GM19193 (cell line): ENCODE results near the gene KRTAP5-8.
"Not testable (repeated sequence)": the region's sequence is repeated elsewhere in the genome, so short reads cannot be mapped to it uniquely, and the experiment has no call there.

Source experiments
- POLR2A ChIP-seq: IDR thresholded peaks from 4 replicates; pipeline ENCODE4 v1.6.1; 2011; ENCODE audit not compliant: insufficient read depth, insufficient read length; ENCODE audit errors: extremely low read depth

The KRTAP5-8 gene, protein sequence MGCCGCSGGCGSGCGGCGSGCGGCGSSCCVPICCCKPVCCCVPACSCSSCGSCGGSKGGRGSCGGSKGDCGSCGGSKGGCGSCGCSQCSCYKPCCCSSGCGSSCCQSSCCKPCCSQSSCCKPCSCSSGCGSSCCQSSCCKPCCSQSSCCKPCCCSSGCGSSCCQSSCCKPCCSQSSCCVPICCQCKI

GRCh38 chr11:71537977-71538665 lies at the start of gene KRTAP5-8:
Gene KRTAP5-8 (plus strand): TSS chr11:71538025. CDS start chr11:71538056, 31 bp downstream.
- TF ChIP-seq POLR2A = not testable (repeated sequence)

- no peak for TF ChIP-seq POLR2A
Observed at GRCh38 chr11:71488681-71489270, 49.0 kb upstream of the KRTAP5-8 start.

- TF ChIP-seq POLR2A = no peak
Observed at GRCh38 chr11:71489311-71490043, 48.3 kb upstream of the KRTAP5-8 start.

GRCh38 chr11:71490044-71490730 lies 47.6 kb upstream of the KRTAP5-8 start:
- TF ChIP-seq POLR2A = no peak

DNA sequence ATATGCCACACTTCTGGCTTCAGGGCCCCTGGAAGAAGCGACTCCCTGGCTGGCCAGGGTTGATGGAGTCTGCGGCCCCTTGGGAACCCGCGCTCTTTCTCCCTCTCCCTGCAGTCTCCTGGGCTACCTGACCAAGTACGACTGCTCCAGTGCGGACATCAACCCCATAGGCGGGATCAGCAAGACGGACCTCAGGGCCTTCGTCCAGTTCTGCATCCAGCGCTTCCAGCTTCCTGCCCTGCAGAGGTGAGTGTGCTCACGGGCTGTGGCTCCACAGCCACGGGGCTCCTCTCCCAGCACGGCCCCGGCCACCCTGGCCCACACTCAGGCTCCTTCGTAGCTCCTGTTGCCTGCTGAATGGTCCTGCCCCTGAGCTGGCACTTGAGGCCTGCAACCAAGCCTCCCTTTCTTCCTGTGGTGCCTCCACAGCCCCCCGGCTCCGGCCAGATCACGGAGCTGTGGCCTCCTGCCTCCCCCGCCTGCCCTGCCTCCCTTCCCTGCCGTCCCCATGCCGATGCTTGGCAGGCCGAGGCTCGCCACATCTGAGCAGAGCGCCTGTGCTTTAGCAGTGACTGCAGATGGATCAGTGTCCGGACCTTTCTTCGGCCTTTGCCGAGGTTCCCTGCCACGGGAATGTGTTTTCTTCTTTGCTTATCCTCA lies 47.0 kb upstream of the KRTAP5-8 start:
- no peak for TF ChIP-seq POLR2A

- no peak for TF ChIP-seq POLR2A
Observed at GRCh38 chr11:71491531-71491930, 46.3 kb upstream of the KRTAP5-8 start.

- no peak for TF ChIP-seq POLR2A
Observed at GRCh38 chr11:71491940-71492339, 45.9 kb upstream of the KRTAP5-8 start.

DNA sequence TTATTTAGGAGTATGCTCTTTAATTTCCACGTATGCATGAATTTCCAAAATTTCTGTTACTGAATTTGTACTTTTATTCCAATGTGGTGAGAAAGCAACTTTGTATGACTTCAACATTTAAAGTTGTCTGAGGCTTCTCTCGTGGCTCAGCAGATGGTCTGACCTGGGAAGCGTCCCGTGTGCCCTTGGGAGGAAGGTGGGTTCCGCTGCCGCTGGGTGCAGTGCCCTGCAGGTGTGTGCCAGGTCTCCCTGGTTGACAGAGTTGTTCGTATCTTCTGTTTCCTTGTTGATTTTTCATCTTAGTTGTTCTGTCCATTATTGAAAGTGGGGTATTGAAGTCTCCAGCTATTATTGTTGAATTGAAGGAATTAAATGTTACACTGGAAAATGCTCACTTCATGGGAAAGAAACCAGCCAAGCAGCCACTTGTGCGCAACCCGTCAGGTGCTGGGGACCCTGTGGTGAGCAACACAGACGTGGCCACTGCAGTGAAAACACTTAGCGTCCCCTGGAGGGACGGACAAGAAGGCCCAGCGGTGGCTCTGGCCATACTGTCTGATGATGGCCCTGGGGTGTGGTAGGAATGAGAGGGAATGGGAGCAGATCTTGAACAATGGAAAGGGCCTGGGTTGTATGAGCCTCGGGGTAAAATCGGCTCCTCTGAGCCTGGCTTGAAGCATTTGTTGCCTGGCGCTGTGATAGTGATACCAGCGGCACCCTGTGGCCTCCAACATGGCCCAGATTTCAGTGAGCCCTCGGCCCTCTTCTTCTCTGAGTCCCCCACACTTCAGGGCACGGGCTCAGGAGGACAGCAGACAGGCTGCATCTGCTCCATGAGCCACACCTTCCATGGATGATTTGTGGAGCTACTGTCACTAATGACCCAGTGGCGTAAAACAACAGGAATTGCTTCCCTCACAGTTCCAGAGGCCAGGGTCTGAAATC lies 42.3 kb upstream of the KRTAP5-8 start:
- TF ChIP-seq POLR2A = no peak

DNA sequence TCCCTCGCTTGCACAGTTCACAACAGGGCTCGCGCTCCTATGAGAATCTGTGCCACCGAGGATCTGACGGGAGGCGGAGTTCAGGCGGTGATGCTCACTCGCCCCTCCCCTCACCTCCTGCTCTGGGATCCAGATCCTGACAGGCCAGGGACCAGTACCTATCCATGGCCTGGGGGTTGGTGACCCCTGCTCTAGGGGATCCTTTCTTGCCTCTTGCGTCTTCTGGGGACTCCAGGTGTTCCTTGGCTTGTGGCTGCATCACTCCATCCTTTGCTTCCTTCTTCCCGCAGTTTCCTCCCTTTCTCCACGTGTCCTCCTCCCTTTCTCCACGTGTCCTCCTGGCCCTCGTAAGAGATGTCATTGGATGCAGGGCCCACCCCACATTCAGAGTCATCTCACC lies 41.4 kb upstream of the KRTAP5-8 start:
- TF ChIP-seq POLR2A = no peak

GRCh38 chr11:71498091-71498490 lies 39.7 kb upstream of the KRTAP5-8 start:
- no peak for TF ChIP-seq POLR2A

- no peak for TF ChIP-seq POLR2A
Observed at GRCh38 chr11:71499125-71499524, 38.7 kb upstream of the KRTAP5-8 start.

GRCh38 chr11:71499546-71499945 lies 38.3 kb upstream of the KRTAP5-8 start:
- no peak for TF ChIP-seq POLR2A

GRCh38 chr11:71500601-71501021 lies 37.2 kb upstream of the KRTAP5-8 start:
- TF ChIP-seq POLR2A = no peak
